Stimulated activated naive CD8-positive, alpha-beta T cell treated with anti-CD3 and anti-CD28 coated beads, Interleukin-15, amount 100 ng/mL, for 72 hours (primary cell): ENCODE measurements around the gene GPRC5D.

Source experiments
- ATAC-seq: fragments of 150-1000 bp; cut with Tn5 transposase; 2 replicates; pipeline ENCODE4 v1.10.0; 2021; ENCODE audit warnings: mild to moderate bottlenecking, moderate library complexity
- DNase-seq, 2 donors: peaks; one replicate each; pipeline ENCODE4 v3.0.0; 2021 to 2022
- H3K27ac Mint-ChIP-seq, 2 donors: one replicate each; pipeline ENCODE4 v1.8.0; 2022; ENCODE audit warnings: mild to moderate bottlenecking in 2 of 2, mixed read lengths in 2 of 2, moderate library complexity in 2 of 2
- H3K27me3 Mint-ChIP-seq: one replicate; pipeline ENCODE4 v1.8.0; 2022; ENCODE audit warnings: mixed read lengths
- H3K4me1 Mint-ChIP-seq: one replicate; pipeline ENCODE4 v1.8.0; 2022; ENCODE audit warnings: mild to moderate bottlenecking, mixed read lengths
- H3K4me3 Mint-ChIP-seq, 2 donors: one replicate each; pipeline ENCODE4 v1.8.0; 2022; ENCODE audit warnings: mild to moderate bottlenecking in 2 of 2, mixed read lengths in 2 of 2, moderate library complexity in 1 of 2
- H3K9me3 Mint-ChIP-seq, 2 donors: one replicate each; pipeline ENCODE4 v1.8.0; 2022; ENCODE audit warnings: mixed read lengths in 2 of 2

Gene GPRC5D

GRCh38 chr12:12952036-12952435 lies at the start of gene GPRC5D:
Gene GPRC5D (minus strand): TSS chr12:12952170. CDS start chr12:12950384, 1,786 bp downstream.
- H3K9me3 Mint-ChIP-seq = no peaks in the 10 kb centered on the region
- ATAC-seq (no peak), DNase-seq (no peak)
- H3K4me1 Mint-ChIP-seq = no peaks in the 10 kb centered on the region
- peaks cover 13% of the 10 kb centered on the region for H3K27me3 Mint-ChIP-seq
- H3K4me3 Mint-ChIP-seq = no peak within 1 kb of the TSS
- H3K27ac Mint-ChIP-seq = peak within 1 kb of the TSS in 1 of 2 donors; percentile 38

GRCh38 chr12:13001775-13002040 lies 49.7 kb upstream of the GPRC5D start:
- peaks cover 43% of the 10 kb centered on the region for H3K4me1 Mint-ChIP-seq
- H3K9me3 Mint-ChIP-seq = no peaks in the 10 kb centered on the region
- peaks cover 16% of the 10 kb centered on the region for H3K27me3 Mint-ChIP-seq
- H3K27ac Mint-ChIP-seq = peak overlapping the region; percentile 70 to 91
- ATAC-seq (no peak), DNase-seq (no peak)
- H3K4me3 Mint-ChIP-seq = peak overlapping the region; percentile 78 to 86

DNA sequence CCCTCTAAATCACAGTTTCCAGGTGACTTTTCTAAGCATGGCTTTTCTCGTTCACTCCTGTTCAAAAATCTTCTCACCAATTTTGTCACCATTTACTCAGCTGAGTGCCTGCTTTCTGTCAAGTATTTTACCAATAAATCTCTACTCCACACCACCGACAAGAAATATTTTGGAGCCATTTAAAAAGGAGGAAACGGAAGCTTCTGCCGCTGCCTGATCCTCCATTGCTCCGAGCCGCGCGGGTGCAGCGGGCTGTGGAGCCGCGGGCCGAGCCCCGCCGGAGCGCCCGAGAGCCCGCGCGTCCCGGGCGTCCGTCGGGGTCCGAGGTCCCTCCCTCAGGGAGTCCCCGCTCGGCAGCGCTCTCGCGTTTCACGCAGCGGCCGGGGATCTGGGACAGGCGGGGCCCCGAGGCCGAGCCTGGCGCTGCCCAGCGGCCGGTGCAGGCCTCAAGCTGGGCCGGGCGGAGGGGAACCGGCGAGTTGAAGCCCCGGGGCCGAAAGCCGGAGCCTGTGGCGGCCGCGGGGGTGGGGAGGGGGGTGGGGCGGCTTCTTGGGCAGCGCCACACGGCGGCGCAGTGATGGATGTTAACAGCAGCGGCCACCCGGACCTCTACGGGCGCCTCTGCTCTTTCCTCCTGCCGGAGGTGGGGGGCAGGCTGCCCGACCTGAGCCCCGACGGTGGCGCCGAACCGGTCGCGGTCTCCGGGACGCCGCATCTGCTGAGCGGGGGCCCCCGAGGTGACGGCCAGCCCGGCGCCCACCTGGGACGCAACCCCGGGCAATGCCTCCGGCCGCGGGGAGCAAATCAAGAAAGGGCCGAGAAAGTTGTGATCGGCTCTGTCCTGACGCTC lies 49.2 kb upstream of the GPRC5D start:
- peaks cover 16% of the 10 kb centered on the region for H3K27me3 Mint-ChIP-seq
- DNase-seq = peak; percentile 47 to 59
- H3K27ac Mint-ChIP-seq = peak overlapping the region; percentile 42 to 86
- ATAC-seq = peak; percentile 34
- peak overlapping the region; percentile 93 to 97 for H3K4me3 Mint-ChIP-seq
- H3K4me1 Mint-ChIP-seq = peaks cover 43% of the 10 kb centered on the region
- H3K9me3 Mint-ChIP-seq = no peaks in the 10 kb centered on the region

DNA sequence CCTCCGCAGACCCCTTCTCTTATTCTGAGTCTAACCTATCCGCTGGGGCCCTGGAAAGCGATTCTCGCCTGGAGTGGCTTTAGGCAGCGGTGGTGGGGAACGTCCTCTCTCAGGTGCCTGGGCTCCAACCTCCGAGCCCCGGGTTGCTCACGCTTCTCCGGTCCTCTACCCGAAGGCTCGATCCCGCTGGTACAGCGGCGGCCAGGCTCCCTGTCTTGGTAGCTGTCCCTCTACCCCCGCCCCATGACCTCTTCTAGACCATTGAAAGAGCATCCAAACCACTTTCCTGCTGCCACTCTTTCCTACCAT lies 48.6 kb upstream of the GPRC5D start:
- ATAC-seq (peak; percentile 57), DNase-seq (no peak)
- H3K4me3 Mint-ChIP-seq = peak overlapping the region; percentile 93 to 97
- no peaks in the 10 kb centered on the region for H3K9me3 Mint-ChIP-seq
- H3K27ac Mint-ChIP-seq = peak overlapping the region; percentile 42 to 86
- peaks cover 43% of the 10 kb centered on the region for H3K4me1 Mint-ChIP-seq
- H3K27me3 Mint-ChIP-seq = peaks cover 16% of the 10 kb centered on the region

GRCh38 chr12:12999959-13000615 lies 48.1 kb upstream of the GPRC5D start, which contains the start of gene HEBP1:
Gene HEBP1 (minus strand): TSS chr12:13000265. CDS start chr12:13000114, 151 bp downstream.
- DNase-seq = peak; percentile 95 to 96
- ATAC-seq = peak; percentile 90
- H3K4me1 Mint-ChIP-seq = peaks cover 43% of the 10 kb centered on the region
- H3K27me3 Mint-ChIP-seq = peaks cover 16% of the 10 kb centered on the region
- H3K27ac Mint-ChIP-seq = peak within 1 kb of the TSS; percentile 44 to 86
- no peaks in the 10 kb centered on the region for H3K9me3 Mint-ChIP-seq
- H3K4me3 Mint-ChIP-seq = peak within 1 kb of the TSS; percentile 93 to 97

GRCh38 chr12:12999271-12999958 lies 47.4 kb upstream of the GPRC5D start:
- Mint-ChIP-seq H3K4me1 (peaks cover 43% of the 10 kb centered on the region), H3K4me3 (peak overlapping the region; percentile 93 to 97), H3K27ac (peak overlapping the region; percentile 44 to 71), H3K27me3 (peaks cover 16% of the 10 kb centered on the region), H3K9me3 (no peaks in the 10 kb centered on the region)
- ATAC-seq (no peak), DNase-seq (no peak)

- no peak overlapping the region for H3K27ac Mint-ChIP-seq
- no peak for DNase-seq
- H3K9me3 Mint-ChIP-seq = peaks cover 0 to 8% of the 10 kb centered on the region in 2 donors
- peaks cover 9% of the 10 kb centered on the region for H3K27me3 Mint-ChIP-seq
- peaks cover 48% of the 10 kb centered on the region for H3K4me1 Mint-ChIP-seq
- no peak overlapping the region for H3K4me3 Mint-ChIP-seq
- no peak for ATAC-seq
Measured at GRCh38 chr12:12998248-12998647, 46.3 kb upstream of the GPRC5D start.

- H3K4me3 Mint-ChIP-seq = no peak overlapping the region
- DNase-seq = no peak
- no peak for ATAC-seq
- H3K9me3 Mint-ChIP-seq = peaks cover 0 to 10% of the 10 kb centered on the region in 2 donors
- no peak overlapping the region for H3K27ac Mint-ChIP-seq
- peaks cover 9% of the 10 kb centered on the region for H3K27me3 Mint-ChIP-seq
- peaks cover 53% of the 10 kb centered on the region for H3K4me1 Mint-ChIP-seq
Measured at GRCh38 chr12:12997734-12998133, 45.8 kb upstream of the GPRC5D start.

DNA sequence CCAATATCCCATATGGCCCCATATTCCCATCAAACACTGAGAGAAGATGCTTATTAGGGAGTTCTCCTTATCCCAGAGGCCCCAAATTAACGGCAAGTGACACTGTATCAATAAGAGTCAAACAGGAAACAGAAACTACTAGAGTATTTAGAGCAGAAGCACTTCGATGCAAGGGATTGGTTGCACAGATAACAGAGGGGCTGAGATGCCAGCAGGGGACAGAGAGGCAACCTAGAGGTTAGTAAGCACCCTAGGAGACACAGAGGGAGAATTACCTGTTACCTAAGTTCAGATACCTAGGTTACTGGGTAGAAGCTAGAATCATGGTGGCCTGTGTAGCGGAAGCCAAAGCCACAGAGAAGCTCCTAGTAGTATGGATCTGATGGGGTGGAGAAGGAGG lies 45.2 kb upstream of the GPRC5D start:
- H3K4me3 Mint-ChIP-seq = peak overlapping the region; percentile 11 to 21
- peaks cover 0 to 10% of the 10 kb centered on the region in 2 donors for H3K9me3 Mint-ChIP-seq
- H3K4me1 Mint-ChIP-seq = peaks cover 56% of the 10 kb centered on the region
- peaks cover 7% of the 10 kb centered on the region for H3K27me3 Mint-ChIP-seq
- H3K27ac Mint-ChIP-seq = no peak overlapping the region
- ATAC-seq = no peak
- DNase-seq = no peak

GRCh38 chr12:12996209-12996608 lies 44.2 kb upstream of the GPRC5D start:
- DNase-seq (no peak), ATAC-seq (no peak)
- no peaks in the 10 kb centered on the region for H3K27me3 Mint-ChIP-seq
- H3K27ac Mint-ChIP-seq = no peak overlapping the region
- H3K9me3 Mint-ChIP-seq = peaks cover 0 to 10% of the 10 kb centered on the region in 2 donors
- no peak overlapping the region for H3K4me3 Mint-ChIP-seq
- peaks cover 53% of the 10 kb centered on the region for H3K4me1 Mint-ChIP-seq

- Mint-ChIP-seq H3K4me3 (no peak overlapping the region), H3K4me1 (peaks cover 53% of the 10 kb centered on the region), H3K27ac (no peak overlapping the region), H3K9me3 (peaks cover 0 to 10% of the 10 kb centered on the region in 2 donors), H3K27me3 (no peaks in the 10 kb centered on the region)
- DNase-seq (no peak), ATAC-seq (no peak)
Measured at GRCh38 chr12:12995088-12995487, 43.1 kb upstream of the GPRC5D start.

DNA sequence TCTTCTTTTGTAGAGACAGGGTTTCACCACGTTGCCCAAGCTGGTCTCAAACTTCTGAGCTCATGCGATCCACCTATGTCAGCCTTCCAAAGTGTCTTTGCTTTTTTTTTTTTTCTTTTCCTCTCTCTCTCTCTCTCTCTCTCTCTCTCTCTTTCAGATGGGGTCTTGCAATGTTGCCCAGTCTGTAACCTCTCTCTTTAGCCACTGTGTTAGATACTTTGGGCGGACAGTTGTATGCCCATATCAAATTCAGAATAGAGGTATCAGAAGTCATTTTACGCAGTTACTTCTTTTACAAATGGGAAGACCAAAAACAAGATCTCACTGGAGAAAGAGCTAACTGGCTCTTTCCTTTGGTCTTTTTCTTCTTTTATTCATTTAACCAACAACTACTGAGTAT lies 41.4 kb upstream of the GPRC5D start:
- DNase-seq = no peak
- peak overlapping the region; percentile 43 to 90 for H3K27ac Mint-ChIP-seq
- no peaks in the 10 kb centered on the region for H3K27me3 Mint-ChIP-seq
- peaks cover 38% of the 10 kb centered on the region for H3K4me1 Mint-ChIP-seq
- no peak for ATAC-seq
- H3K4me3 Mint-ChIP-seq = peak overlapping the region; percentile 60 to 68
- peaks cover 0 to 10% of the 10 kb centered on the region in 2 donors for H3K9me3 Mint-ChIP-seq

GRCh38 chr12:12992418-12993130 lies 40.6 kb upstream of the GPRC5D start:
- peaks cover 30% of the 10 kb centered on the region for H3K4me1 Mint-ChIP-seq
- no peaks in the 10 kb centered on the region for H3K27me3 Mint-ChIP-seq
- DNase-seq (no peak), ATAC-seq (no peak)
- no peak overlapping the region for H3K4me3 Mint-ChIP-seq
- H3K27ac Mint-ChIP-seq = no peak overlapping the region
- H3K9me3 Mint-ChIP-seq = peaks cover 0 to 10% of the 10 kb centered on the region in 2 donors

DNA sequence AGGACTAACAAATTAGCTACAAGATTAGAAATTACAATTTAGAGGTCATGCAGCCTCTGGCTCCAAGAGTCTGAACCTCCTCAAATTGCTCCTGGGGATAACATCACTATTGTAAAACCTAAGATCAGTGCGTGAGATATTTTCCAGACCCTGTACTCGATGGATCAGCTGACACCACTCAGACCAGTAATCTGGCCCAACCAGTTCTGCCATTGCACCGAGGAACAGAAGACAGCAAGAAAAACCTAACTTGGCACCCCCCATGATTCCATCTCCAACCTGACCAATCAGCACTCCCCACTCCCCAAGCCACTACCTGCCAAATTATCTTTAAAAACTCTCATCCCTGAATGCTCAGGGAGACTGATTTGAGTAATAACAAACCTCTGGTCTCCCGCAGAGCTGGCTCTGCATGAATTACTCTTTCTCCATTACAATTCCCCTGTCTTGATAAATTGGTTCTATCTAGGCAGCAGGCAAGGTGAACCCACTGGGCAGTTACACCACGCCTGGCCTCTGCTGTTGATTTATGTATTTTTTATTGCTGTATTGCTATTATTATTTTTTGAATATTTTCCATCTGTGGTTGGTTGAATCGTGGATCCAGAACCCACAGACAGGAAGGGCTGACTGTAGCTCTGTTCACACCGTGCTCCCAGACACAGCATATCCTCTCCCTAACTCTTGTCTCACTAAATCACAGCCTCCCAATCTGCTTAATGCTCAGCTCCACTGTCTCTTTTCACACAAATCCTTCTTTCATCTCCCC lies 38.9 kb upstream of the GPRC5D start:
- peaks cover 22% of the 10 kb centered on the region for H3K4me1 Mint-ChIP-seq
- H3K27ac Mint-ChIP-seq = no peak overlapping the region
- H3K4me3 Mint-ChIP-seq = no peak overlapping the region
- ATAC-seq (no peak), DNase-seq (no peak)
- no peaks in the 10 kb centered on the region for H3K27me3 Mint-ChIP-seq
- H3K9me3 Mint-ChIP-seq = peaks cover 0 to 10% of the 10 kb centered on the region in 2 donors

- Mint-ChIP-seq H3K27ac (no peak overlapping the region), H3K27me3 (no peaks in the 10 kb centered on the region), H3K4me3 (no peak overlapping the region), H3K4me1 (peaks cover 9% of the 10 kb centered on the region), H3K9me3 (no peaks in the 10 kb centered on the region)
- DNase-seq = no peak
- ATAC-seq = no peak
Measured at GRCh38 chr12:12987421-12987820, 35.5 kb upstream of the GPRC5D start.
